Measurements from ENCODE around the gene RBKS.

Gene RBKS

DNA sequence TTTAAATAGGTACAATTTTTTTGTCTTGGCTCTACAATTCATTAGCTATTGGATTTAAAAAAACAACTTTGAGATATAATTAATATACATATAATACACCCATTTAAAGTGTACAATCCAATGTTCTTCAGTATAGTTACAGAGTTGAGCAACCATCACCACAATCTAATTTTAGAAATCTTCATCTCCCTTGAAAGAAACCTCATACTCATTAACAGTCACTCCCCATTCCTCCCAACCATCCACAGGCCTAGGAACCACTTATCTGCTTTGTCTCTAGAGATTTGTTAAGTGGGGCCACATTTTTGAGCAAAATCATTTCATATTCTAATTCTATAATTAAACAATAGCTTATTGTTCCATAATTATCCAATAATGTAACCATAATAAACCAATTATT is 86.0 kb downstream of the RBKS start:
- no peak for DNase-seq (ENCODE audit: low read depth)
- H3K4me3 ChIP-seq (ENCODE audit: low read depth, low read length): no peak overlapping the region
- in situ Hi-C loops (cut with HindIII; ENCODE audit: low sequenced_read_pairs): no loop called here
- TF ChIP-seq, protein P1, sequence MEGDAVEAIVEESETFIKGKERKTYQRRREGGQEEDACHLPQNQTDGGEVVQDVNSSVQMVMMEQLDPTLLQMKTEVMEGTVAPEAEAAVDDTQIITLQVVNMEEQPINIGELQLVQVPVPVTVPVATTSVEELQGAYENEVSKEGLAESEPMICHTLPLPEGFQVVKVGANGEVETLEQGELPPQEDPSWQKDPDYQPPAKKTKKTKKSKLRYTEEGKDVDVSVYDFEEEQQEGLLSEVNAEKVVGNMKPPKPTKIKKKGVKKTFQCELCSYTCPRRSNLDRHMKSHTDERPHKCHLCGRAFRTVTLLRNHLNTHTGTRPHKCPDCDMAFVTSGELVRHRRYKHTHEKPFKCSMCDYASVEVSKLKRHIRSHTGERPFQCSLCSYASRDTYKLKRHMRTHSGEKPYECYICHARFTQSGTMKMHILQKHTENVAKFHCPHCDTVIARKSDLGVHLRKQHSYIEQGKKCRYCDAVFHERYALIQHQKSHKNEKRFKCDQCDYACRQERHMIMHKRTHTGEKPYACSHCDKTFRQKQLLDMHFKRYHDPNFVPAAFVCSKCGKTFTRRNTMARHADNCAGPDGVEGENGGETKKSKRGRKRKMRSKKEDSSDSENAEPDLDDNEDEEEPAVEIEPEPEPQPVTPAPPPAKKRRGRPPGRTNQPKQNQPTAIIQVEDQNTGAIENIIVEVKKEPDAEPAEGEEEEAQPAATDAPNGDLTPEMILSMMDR (IDR thresholded peaks at IDR 0.05; ENCODE audit: low read depth, low read length, missing control alignments): no peak

- in situ Hi-C loops (cut with HindIII; ENCODE audit: low sequenced_read_pairs): no loop called here
- no peak overlapping the region for H3K4me3 ChIP-seq (ENCODE audit: low read depth, low read length)
- DNase-seq (ENCODE audit: low read depth): no peak
- TF ChIP-seq, protein P1 (IDR thresholded peaks at IDR 0.05; ENCODE audit: low read depth, low read length, missing control alignments): no peak
Observed at GRCh38 chr2:27803046-27803445, 87.1 kb downstream of the RBKS start.

GRCh38 chr2:27802547-27802946 is 87.6 kb downstream of the RBKS start:
- in situ Hi-C loops (cut with HindIII; ENCODE audit: low sequenced_read_pairs): no loop called here
- DNase-seq (ENCODE audit: low read depth): no peak
- no peak overlapping the region for H3K4me3 ChIP-seq (ENCODE audit: low read depth, low read length)
- TF ChIP-seq, protein P1 (IDR thresholded peaks at IDR 0.05; ENCODE audit: low read depth, low read length, missing control alignments): no peak

DNA sequence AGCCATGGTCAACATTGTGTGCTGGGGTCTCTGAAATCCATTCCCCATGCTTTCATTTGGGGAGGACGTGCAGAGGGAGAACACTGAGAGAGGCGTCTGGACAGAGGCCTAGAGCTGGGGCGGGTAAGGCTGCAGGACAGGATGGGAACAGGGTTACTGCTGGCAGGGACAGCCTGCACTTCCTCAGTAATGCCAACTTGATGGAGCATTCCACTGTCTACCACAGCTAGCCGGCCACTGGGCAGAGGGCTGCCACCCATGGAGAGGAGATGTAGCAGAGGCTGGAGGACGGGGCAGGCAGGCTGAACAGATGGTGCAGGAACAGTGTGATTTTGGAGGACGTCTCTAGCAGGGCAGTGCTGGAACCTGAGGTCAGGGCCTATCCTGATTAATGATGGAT is 89.3 kb downstream of the RBKS start:
- TF ChIP-seq, protein P1 (IDR thresholded peaks at IDR 0.05; ENCODE audit: low read depth, low read length, missing control alignments): no peak
- in situ Hi-C loops (cut with HindIII; ENCODE audit: low sequenced_read_pairs): no loop called here
- H3K4me3 ChIP-seq (ENCODE audit: low read depth, low read length): no peak overlapping the region
- no peak for DNase-seq (ENCODE audit: low read depth)

DNA sequence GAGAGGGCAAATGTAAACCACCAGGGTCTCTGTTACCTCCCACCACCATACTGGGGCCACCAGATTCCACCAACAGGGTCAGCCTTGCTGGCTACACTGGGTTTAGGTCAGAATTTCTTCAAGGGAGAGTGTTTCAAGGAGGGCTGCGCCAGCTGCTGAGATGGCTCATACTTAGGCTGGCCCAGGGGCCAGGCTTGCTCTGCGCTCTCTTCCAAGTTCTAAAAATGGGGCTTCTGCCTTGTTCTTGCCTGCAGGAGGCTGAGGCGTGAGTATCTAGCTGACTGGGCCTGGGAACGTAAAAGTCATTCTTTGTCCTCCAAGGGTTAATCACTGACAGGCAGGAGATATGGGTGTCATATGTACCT is 90.6 kb downstream of the RBKS start:
- TF ChIP-seq, protein P1 (IDR thresholded peaks at IDR 0.05; ENCODE audit: low read depth, low read length, missing control alignments): peak; percentile 21
- DNase-seq (ENCODE audit: low read depth): no peak
- H3K4me3 ChIP-seq (ENCODE audit: low read depth, low read length): no peak overlapping the region
- in situ Hi-C loops (cut with HindIII; ENCODE audit: low sequenced_read_pairs): no loop called here

DNA sequence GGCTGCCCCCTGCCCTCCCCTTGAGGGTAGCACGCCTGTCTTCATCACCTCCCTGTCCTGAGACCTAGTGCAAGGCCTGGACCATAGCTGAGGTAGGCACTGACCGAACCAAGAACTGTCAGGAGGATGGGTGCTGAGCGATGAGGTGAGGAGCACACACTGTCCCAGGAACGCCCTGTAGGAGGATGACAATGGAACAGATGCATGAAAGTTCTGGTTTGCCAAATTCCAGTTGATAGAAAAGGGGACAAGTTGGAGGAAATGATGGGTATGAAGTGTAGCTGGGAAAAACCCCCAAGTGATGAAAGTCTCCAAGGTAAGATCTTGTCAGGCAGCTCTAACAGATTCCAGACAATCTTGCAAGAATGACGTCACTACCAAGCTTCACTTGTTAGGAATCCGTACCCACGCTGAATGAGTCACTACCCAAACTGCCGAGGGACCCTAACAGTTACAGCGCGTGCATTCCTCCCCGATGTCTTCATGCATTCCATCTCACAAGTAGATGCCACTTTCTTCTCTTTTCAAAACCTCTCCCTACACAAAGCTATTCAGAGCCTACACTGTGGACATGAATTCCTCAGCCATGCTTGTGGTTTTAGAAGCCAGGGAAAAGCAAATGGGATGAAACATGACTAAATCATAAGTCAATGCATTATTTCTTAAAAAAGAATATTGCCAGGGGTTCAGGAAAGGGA is 91.1 kb downstream of the RBKS start:
- in situ Hi-C loops (cut with HindIII; ENCODE audit: low sequenced_read_pairs): no loop called here
- DNase-seq (ENCODE audit: low read depth): peak; percentile 100
- TF ChIP-seq, protein P1 (IDR thresholded peaks at IDR 0.05; ENCODE audit: low read depth, low read length, missing control alignments): no peak
- no peak overlapping the region for H3K4me3 ChIP-seq (ENCODE audit: low read depth, low read length)
